Activated naive CD4-positive, alpha-beta T cell treated with anti-CD3 and anti-CD28 coated beads for 36 hours (primary cell): ENCODE measurements around the gene APOBEC3A. TPM values are rescaled to one million over a fixed set of nuclear protein-coding genes. Genes with fewer than 3 reads are reported as not detected.
"Not testable (repeated sequence)": the region's sequence is repeated elsewhere in the genome, so short reads cannot be mapped to it uniquely, and the experiment has no call there.

ENCODE experiments used
- CTCF ChIA-PET: fragments of 350-600 bp; sonication (Branson Sonifier 250); formaldehyde crosslinking; loops from one replicate; lab custom pipeline; 2021; ENCODE audit warnings: antibody characterized with exemption; lab: Charles Lee
- DNase-seq: peaks from one replicate; pipeline ENCODE4 v3.0.0-alpha.2; 2020
- H3K27ac Mint-ChIP-seq: one replicate; pipeline ENCODE4 v1.8.0; 2021; ENCODE audit warnings: mild to moderate bottlenecking, mixed read lengths
- H3K27me3 Mint-ChIP-seq: one replicate; pipeline ENCODE4 v1.8.0; 2021; ENCODE audit warnings: low read depth, mixed read lengths
- H3K36me3 Mint-ChIP-seq: one replicate; pipeline ENCODE4 v1.8.0; 2021; ENCODE audit warnings: low read depth, mixed read lengths
- H3K4me1 Mint-ChIP-seq: one replicate; pipeline ENCODE4 v1.8.0; 2021; ENCODE audit warnings: low read depth, mixed read lengths
- H3K4me3 Mint-ChIP-seq: one replicate; pipeline ENCODE4 v1.8.0; 2021; ENCODE audit warnings: mild to moderate bottlenecking, moderate library complexity, mixed read lengths
- H3K9me3 Mint-ChIP-seq: one replicate; pipeline ENCODE4 v1.8.0; 2021; ENCODE audit warnings: mixed read lengths
- intact Hi-C: fragments of 100-400 bp; cut with micrococcal nuclease; formaldehyde crosslinking; loops from one replicate; pipeline ENCODE4 v1.15.1; 2023
- total RNA-seq, 2 experiments: library from RNA; stranded (reverse); gene quantifications; one replicate each; pipeline ENCODE4 v1.2.3, GENCODE V29; 2021

APOBEC3A gene
- total RNA-seq, 2 experiments from 2014 or later: not detected

- DNase-seq, H3K9me3 Mint-ChIP-seq, H3K4me3 Mint-ChIP-seq, intact Hi-C loops, CTCF ChIA-PET, H3K27ac Mint-ChIP-seq, H3K36me3 Mint-ChIP-seq: not testable (repeated sequence)
- Mint-ChIP-seq H3K4me1 (peaks cover 46% of the 10 kb centered on the region), H3K27me3 (peaks cover 27% of the 10 kb centered on the region)
These were observed 11.6 kb upstream of the APOBEC3A start for GRCh38 chr22:38945706-38946338.

- Mint-ChIP-seq H3K4me1 (peaks cover 36% of the 10 kb centered on the region), H3K4me3 (no peak overlapping the region), H3K27me3 (peaks cover 27% of the 10 kb centered on the region), H3K27ac (no peak overlapping the region), H3K9me3 (no peaks in the 10 kb centered on the region), H3K36me3 (no peaks in the 10 kb centered on the region)
- CTCF ChIA-PET: no interaction called here
- no peak for DNase-seq
- intact Hi-C loops: no loop called here
These were observed 10.6 kb upstream of the APOBEC3A start for GRCh38 chr22:38946771-38947170.

GRCh38 chr22:38947321-38948140 is 9.9 kb upstream of the APOBEC3A start:
- H3K36me3 Mint-ChIP-seq: no peaks in the 10 kb centered on the region
- peak; percentile 67 for DNase-seq
- no peak overlapping the region for H3K4me3 Mint-ChIP-seq
- H3K4me1 Mint-ChIP-seq: peaks cover 29% of the 10 kb centered on the region
- H3K9me3 Mint-ChIP-seq: no peaks in the 10 kb centered on the region
- CTCF ChIA-PET: no interaction called here
- H3K27me3 Mint-ChIP-seq: peaks cover 27% of the 10 kb centered on the region
- peak overlapping the region; percentile 90 for H3K27ac Mint-ChIP-seq
- intact Hi-C loops: no loop called here

GRCh38 chr22:38948181-38948940 is 9.0 kb upstream of the APOBEC3A start:
- no peaks in the 10 kb centered on the region for H3K36me3 Mint-ChIP-seq
- peak overlapping the region; percentile 16 for H3K27ac Mint-ChIP-seq
- intact Hi-C loops: no loop called here

GRCh38 chr22:38949889-38950405 is 7.5 kb upstream of the APOBEC3A start:
- no peak overlapping the region for H3K27ac Mint-ChIP-seq
- H3K4me3 Mint-ChIP-seq: no peak overlapping the region
- CTCF ChIA-PET: interaction anchor here (1.8 kb wide), 1 partner anchor 80 kb away, joined by 6 read pairs; no protein-coding TSS in a partner anchor
- H3K36me3 Mint-ChIP-seq: no peaks in the 10 kb centered on the region
- intact Hi-C loops: no loop called here
- peaks cover 14% of the 10 kb centered on the region for H3K27me3 Mint-ChIP-seq
- no peaks in the 10 kb centered on the region for H3K9me3 Mint-ChIP-seq
- no peak for DNase-seq
- H3K4me1 Mint-ChIP-seq: peaks cover 35% of the 10 kb centered on the region

More at GRCh38 chr22:38948181-38948940, 9.0 kb upstream of the APOBEC3A start:
- H3K27me3 Mint-ChIP-seq: peaks cover 26% of the 10 kb centered on the region
- no peak for DNase-seq
- H3K4me1 Mint-ChIP-seq: peaks cover 27% of the 10 kb centered on the region
- CTCF ChIA-PET: no interaction called here
- no peak overlapping the region for H3K4me3 Mint-ChIP-seq
- H3K9me3 Mint-ChIP-seq: no peaks in the 10 kb centered on the region

GRCh38 chr22:38950527-38951295 is 6.7 kb upstream of the APOBEC3A start:
- Mint-ChIP-seq H3K27me3 (peaks cover 13% of the 10 kb centered on the region), H3K4me3 (no peak overlapping the region), H3K4me1 (peaks cover 37% of the 10 kb centered on the region), H3K36me3 (no peaks in the 10 kb centered on the region), H3K27ac (no peak overlapping the region), H3K9me3 (no peaks in the 10 kb centered on the region)
- DNase-seq: no peak
- CTCF ChIA-PET: interaction anchor here (0.7 to 1.8 kb wide), 6 partner anchors 9 to 108 kb away, joined by 3 to 6 read pairs (median 4); no protein-coding TSS in a partner anchor
- intact Hi-C loops: no loop called here

GRCh38 chr22:38951734-38952133 is 5.7 kb upstream of the APOBEC3A start:
- intact Hi-C loops: no loop called here
- Mint-ChIP-seq H3K36me3 (no peaks in the 10 kb centered on the region), H3K27me3 (peaks cover 8% of the 10 kb centered on the region), H3K9me3 (no peaks in the 10 kb centered on the region), H3K4me3 (no peak overlapping the region), H3K4me1 (peaks cover 34% of the 10 kb centered on the region), H3K27ac (no peak overlapping the region)
- DNase-seq: no peak
- CTCF ChIA-PET: interaction anchor here (0.7 to 2.1 kb wide), 6 partner anchors 10 to 109 kb away, joined by 3 to 8 read pairs (median 4); no protein-coding TSS in a partner anchor

- no peak for DNase-seq
- Mint-ChIP-seq H3K36me3 (no peaks in the 10 kb centered on the region), H3K27ac (no peak overlapping the region), H3K9me3 (no peaks in the 10 kb centered on the region), H3K4me1 (peaks cover 29% of the 10 kb centered on the region), H3K27me3 (peaks cover 3% of the 10 kb centered on the region), H3K4me3 (no peak overlapping the region)
- CTCF ChIA-PET: interaction anchor here (1.3 to 2.1 kb wide), 6 partner anchors 11 to 82 kb away, joined by 3 to 8 read pairs (median 4); no protein-coding TSS in a partner anchor
- intact Hi-C loops: no loop called here
These were observed 5.0 kb upstream of the APOBEC3A start for GRCh38 chr22:38952281-38952993.

GRCh38 chr22:38953091-38953490 is 4.3 kb upstream of the APOBEC3A start:
- no peak for DNase-seq
- Mint-ChIP-seq H3K36me3 (no peaks in the 10 kb centered on the region), H3K4me1 (peaks cover 23% of the 10 kb centered on the region), H3K27me3 (no peaks in the 10 kb centered on the region), H3K9me3 (no peaks in the 10 kb centered on the region), H3K4me3 (no peak overlapping the region), H3K27ac (no peak overlapping the region)
- CTCF ChIA-PET: interaction anchor here (1.4 to 2.1 kb wide), 2 partner anchors 25 to 83 kb away, joined by 4 to 8 read pairs; no protein-coding TSS in a partner anchor
- intact Hi-C loops: no loop called here

GRCh38 chr22:38953577-38954413 is 3.6 kb upstream of the APOBEC3A start:
- CTCF ChIA-PET: interaction anchor here (1.0 to 1.5 kb wide), 4 partner anchors 11 to 84 kb away, joined by 3 to 9 read pairs (median 6); no protein-coding TSS in a partner anchor
- no peaks in the 10 kb centered on the region for H3K27me3 Mint-ChIP-seq
- DNase-seq: peak; percentile 94
- H3K4me1 Mint-ChIP-seq: peaks cover 22% of the 10 kb centered on the region
- peak overlapping the region; percentile 91 for H3K27ac Mint-ChIP-seq
- H3K36me3 Mint-ChIP-seq: no peaks in the 10 kb centered on the region
- peak overlapping the region; percentile 55 for H3K4me3 Mint-ChIP-seq
- H3K9me3 Mint-ChIP-seq: no peaks in the 10 kb centered on the region
- intact Hi-C loops: loop anchor here (1.0 kb wide), 3 partner anchors 12 to 79 kb away; no protein-coding TSS in a partner anchor
